SK-N-DZ (cell line): ENCODE results near the gene ANKRD39.

Source experiments
- DNase-seq: peaks from one replicate; pipeline ENCODE4 v3.0.0-alpha.2; 2015; ENCODE audit warnings: low spot score

ANKRD39 gene

GRCh38 chr2:96888072-96889011 lies 30.5 kb upstream of the ANKRD39 start:
- no peak for DNase-seq

- DNase-seq: no peak
Measured at GRCh38 chr2:96887493-96888012, 29.7 kb upstream of the ANKRD39 start.

GRCh38 chr2:96885432-96886347 lies 27.9 kb upstream of the ANKRD39 start:
- no peak for DNase-seq

- no peak for DNase-seq
Measured at GRCh38 chr2:96884299-96885094, 26.7 kb upstream of the ANKRD39 start.

- DNase-seq: no peak
Measured at GRCh38 chr2:96883306-96883705, 25.5 kb upstream of the ANKRD39 start.

GRCh38 chr2:96882906-96883305 lies 25.1 kb upstream of the ANKRD39 start:
- no peak for DNase-seq

- DNase-seq: no peak
Measured at GRCh38 chr2:96882230-96882629, 24.4 kb upstream of the ANKRD39 start.

- no peak for DNase-seq
Measured at GRCh38 chr2:96881349-96882195, 23.8 kb upstream of the ANKRD39 start.

GRCh38 chr2:96880891-96881273 lies 23.1 kb upstream of the ANKRD39 start:
- no peak for DNase-seq

- DNase-seq: no peak
Measured at GRCh38 chr2:96879545-96880040, 21.8 kb upstream of the ANKRD39 start.

- no peak for DNase-seq
Measured at GRCh38 chr2:96878796-96879544, 21.2 kb upstream of the ANKRD39 start.

GRCh38 chr2:96878171-96878570 lies 20.4 kb upstream of the ANKRD39 start:
- no peak for DNase-seq

- DNase-seq: no peak
Measured at GRCh38 chr2:96877631-96878092, 19.8 kb upstream of the ANKRD39 start.

- DNase-seq: no peak
Measured at GRCh38 chr2:96877042-96877451, 19.2 kb upstream of the ANKRD39 start.

GRCh38 chr2:96876269-96877041 lies 18.6 kb upstream of the ANKRD39 start:
- DNase-seq: no peak

GRCh38 chr2:96875498-96876268 lies 17.9 kb upstream of the ANKRD39 start:
- DNase-seq: peak; percentile 89

GRCh38 chr2:96874198-96874831 lies 16.5 kb upstream of the ANKRD39 start:
- DNase-seq: no peak
